Sigmoid colon (tissue), 3 donors: Measurements from ENCODE around the gene FGD5.

Experiments
- CTCF ChIP-seq, 4 experiments: fragments of 450-650 bp in 3 of 4; fragments of 200-600 bp in 1 of 4; IDR thresholded peaks; one replicate each; pipeline ENCODE4 v1.5.1; 2016 to 2019; ENCODE audit warnings: antibody characterized with exemption in 4 of 4, mild to moderate bottlenecking in 3 of 4, moderate library complexity in 2 of 4
- POLR2A ChIP-seq, 2 donors: fragments of 450-650 bp; IDR thresholded peaks; one replicate each; pipeline ENCODE4 v1.6.1; 2016; ENCODE audit warnings: antibody characterized with exemption in 2 of 2, mild to moderate bottlenecking in 2 of 2, moderate library complexity in 2 of 2

GRCh38 chr3:14885307-14885706, 66.5 kb downstream of the FGD5 start:
- TF ChIP-seq CTCF (IDR thresholded peaks at IDR 0.05) (no peak), POLR2A (IDR thresholded peaks at IDR 0.05) (no peak)
